HepG2 (cell line): Measurements from ENCODE around the gene FAM53C. TPM values are rescaled to one million over a fixed set of nuclear protein-coding genes. Genes with fewer than 3 reads are reported as not detected.
A peak's percentile ranks its signal among the peaks of the same experiment; 100 is the strongest.

Experiments used
- ATAC-seq: fragments of 200-7000 bp; cut with Tn5 transposase; 3 replicates; pipeline ENCODE4 v1.9.1; 2020; ENCODE audit warnings: mild to moderate bottlenecking, moderate library complexity
- BruUV-seq: library from RNA; stranded (reverse); fragments of 400-500 nt; replicated peaks from 2 replicates; lab custom pipeline; 2021; lab: Mats Ljungman, UMichigan
- CTCF ChIA-PET: fragments of 300-600 bp; formaldehyde crosslinking; extraction: SDS; loops from one replicate; lab custom pipeline; 2021; ENCODE audit warnings: low total read pairs, inconsistent platforms, low intra/inter-chr PET ratio; lab: Yijun Ruan, JAX
- POLR2A ChIA-PET: fragments of 350-600 bp; sonication (Branson Sonifier 250); formaldehyde crosslinking; loops from one replicate; lab custom pipeline; 2020; ENCODE audit warnings: antibody characterized with exemption, inconsistent platforms; lab: Yijun Ruan, JAX
- DNase-seq: peaks from one replicate; pipeline ENCODE4 v3.0.0-alpha.2; 2015; ENCODE audit warnings: low spot score
- FAIRE-seq: peaks from 3 replicates; lab custom pipeline; 2011; peaks lifted over from hg19 to GRCh38; lab: Jason Lieb, UNC
- H2AFZ ChIP-seq: one replicate; pipeline ENCODE4 v1.6.1; 2011; ENCODE audit warnings: low read length, inconsistent platforms
- H3K27ac ChIP-seq: fragments of 300-600 bp; 3 replicates; pipeline ENCODE4 v1.8.0; 2011; ENCODE audit warnings: mixed run types, mild to moderate bottlenecking, mixed read lengths, low read length, inconsistent platforms; ENCODE audit not compliant: insufficient read depth; ENCODE audit errors: extremely low read length
- H3K27me3 ChIP-seq, 2 experiments: fragments of 200-600 bp in 1 of 2; 2 replicates in 1 of 2; 3 replicates in 1 of 2; pipeline versions ENCODE4 v1.6.0 to v1.8.0; 2011; ENCODE audit warnings: low read length in 2 of 2, mild to moderate bottlenecking in 2 of 2, moderate library complexity in 2 of 2, inconsistent platforms in 1 of 2; ENCODE audit not compliant: insufficient read depth in 2 of 2, control insufficient read depth in 1 of 2
- H3K36me3 ChIP-seq, 2 experiments: fragments of 200-600 bp in 1 of 2; replicated peaks in 1 of 2; 2 replicates in 1 of 2; 3 replicates in 1 of 2; pipeline versions ENCODE4 v1.5.1 to v1.8.0; 2011; ENCODE audit warnings: low read length in 2 of 2, inconsistent platforms in 1 of 2; ENCODE audit not compliant: insufficient read depth in 2 of 2, control insufficient read depth in 1 of 2
- H3K4me1 ChIP-seq: 2 replicates; pipeline ENCODE4 v1.5.1; 2012; ENCODE audit warnings: low read length, inconsistent platforms; ENCODE audit not compliant: insufficient read depth
- H3K4me2 ChIP-seq: 2 replicates; pipeline ENCODE4 v1.6.0; 2011; ENCODE audit warnings: low read depth, low read length, inconsistent platforms
- H3K4me3 ChIP-seq, 3 experiments: fragments of 200-600 bp in 1 of 3; sonication (generic), shearing (Covaris generic) in 1 of 3; replicated peaks in 1 of 3; 2 replicates each; pipeline ENCODE4 v1.5.1; 2011 to 2016; ENCODE audit warnings: low read length in 3 of 3, inconsistent platforms in 2 of 3, low read depth in 2 of 3, mild to moderate bottlenecking in 2 of 3, control low read depth in 1 of 3, mixed read lengths in 1 of 3; ENCODE audit not compliant: insufficient read depth in 1 of 3
- H3K79me2 ChIP-seq: one replicate; pipeline ENCODE4 v1.6.1; 2011; ENCODE audit warnings: low read length, inconsistent platforms; ENCODE audit not compliant: insufficient read depth
- H3K9ac ChIP-seq: 2 replicates; pipeline ENCODE4 v1.6.0; 2011; ENCODE audit warnings: mild to moderate bottlenecking, low read depth, low read length, inconsistent platforms; ENCODE audit not compliant: insufficient read depth
- H3K9me3 ChIP-seq: 2 replicates; pipeline ENCODE4 v1.5.1; 2012; ENCODE audit warnings: mild to moderate bottlenecking, low read length
- H4K20me1 ChIP-seq: 2 replicates; pipeline ENCODE4 v1.6.0; 2011; ENCODE audit warnings: inconsistent platforms, mild to moderate bottlenecking, low read length, moderate library complexity; ENCODE audit not compliant: insufficient read depth
- KAT8 ChIP-seq: IDR thresholded peaks from 2 replicates; pipeline ENCODE4 v1.6.1; 2016; ENCODE audit warnings: missing genetic modification reagents, missing compliant biosample characterization
- NFRKB ChIP-seq: fragments of 450-650 bp; IDR thresholded peaks from 2 replicates; pipeline ENCODE4 v1.6.1; 2017
- POGZ ChIP-seq: sonication (generic); formaldehyde crosslinking; IDR thresholded peaks from 2 replicates; pipeline ENCODE4 v1.4.0; 2020; ENCODE audit warnings: mild to moderate bottlenecking, missing genetic modification reagents
- RBFOX2 ChIP-seq: fragments of 200-400 bp; formaldehyde crosslinking; IDR thresholded peaks from 2 replicates; pipeline ENCODE4 v1.6.1; 2017; ENCODE audit warnings: low read depth, mild to moderate bottlenecking, low read length
- RFX1 ChIP-seq: fragments of 450-650 bp; IDR thresholded peaks from 2 replicates; pipeline ENCODE4 v1.6.1; 2017
- SMAD9 ChIP-seq: sonication (generic); formaldehyde crosslinking; IDR thresholded peaks from 2 replicates; pipeline ENCODE4 v1.5.1; 2020; ENCODE audit warnings: mild to moderate bottlenecking, missing genetic modification reagents
- TBX2 ChIP-seq: sonication (generic); formaldehyde crosslinking; IDR thresholded peaks from 2 replicates; pipeline ENCODE4 v1.5.0; 2020; ENCODE audit warnings: missing genetic modification reagents, mild to moderate bottlenecking, borderline replicate concordance
- ZBTB1 ChIP-seq: sonication (generic); formaldehyde crosslinking; IDR thresholded peaks from 2 replicates; pipeline ENCODE4 v1.4.0; 2020; ENCODE audit warnings: missing genetic modification reagents, borderline replicate concordance
- ZFYVE20 ChIP-seq: sonication (generic); formaldehyde crosslinking; IDR thresholded peaks from 2 replicates; pipeline ENCODE4 v1.8.0; 2023; ENCODE audit warnings: low read depth, mild to moderate bottlenecking, moderate library complexity, missing genetic modification reagents, borderline replicate concordance
- ZKSCAN8 ChIP-seq: IDR thresholded peaks from 2 replicates; pipeline ENCODE4 v1.6.1; 2016; ENCODE audit warnings: borderline replicate concordance, missing genetic modification reagents, missing compliant biosample characterization
- ZNF12 ChIP-seq: sonication (generic); formaldehyde crosslinking; IDR thresholded peaks from 2 replicates; pipeline ENCODE4 v1.5.0; 2020; ENCODE audit warnings: missing genetic modification reagents
- ZNF629 ChIP-seq: sonication (generic); formaldehyde crosslinking; conservative IDR thresholded peaks from 2 replicates; pipeline ENCODE4 v1.5.0; 2020; ENCODE audit warnings: missing genetic modification reagents
- WGBS: methylation state at CpG from one replicate; pipeline ENCODE4 v1.1.6; 2017; ENCODE audit warnings: low lambda C conversion rate; 5-methylcytosine and 5-hydroxymethylcytosine counted together
- in situ Hi-C: cut with HindIII; loops from 2 replicates; pipeline ENCODE4 v1.10.0; 2017; ENCODE audit warnings: low pct_unique_long_range_greater_than_20kb; ENCODE audit not compliant: extremely low pct_ligation_motif_present
- intact Hi-C: fragments of 100-400 bp; cut with micrococcal nuclease; formaldehyde crosslinking; loops from one replicate; pipeline ENCODE4 v1.10.0; 2022; ENCODE audit not compliant: unreplicated experiment
- polyA plus RNA-seq, 8 experiments: library from polyadenylated mRNA; depleted of rRNA in 3 of 8; stranded (reverse) in 7 of 8; unstranded in 1 of 8; fragments of >200 nt; fragmentation: Illumina TruSeq in 4 of 8; extraction: Trizol in 4 of 8; gene quantifications; 2 replicates each; pipeline versions ENCODE4 v1.2.1 to v1.2.3, GENCODE V29; 2011 to 2016; ENCODE audit warnings: low read depth in 4 of 8, missing spikeins in 1 of 8, mixed read lengths in 1 of 8; ENCODE audit not compliant: insufficient read depth in 1 of 8
- total RNA-seq, 5 experiments: library from RNA; depleted of rRNA; stranded (reverse); fragments of >200 nt; fragmentation: Illumina TruSeq; extraction: Trizol; gene quantifications; 2 replicates each; pipeline ENCODE4 v1.2.3, GENCODE V29; 2016; ENCODE audit warnings: low read depth in 1 of 5
- TF ChIP-seq, protein P1 (sequence below): sonication (generic); formaldehyde crosslinking; IDR thresholded peaks from 2 replicates; pipeline ENCODE4 v1.4.0; 2020; ENCODE audit warnings: missing genetic modification reagents
- TF ChIP-seq, protein P2 (sequence below): sonication (generic); formaldehyde crosslinking; IDR thresholded peaks from 2 replicates; pipeline ENCODE4 v1.5.0; 2020; ENCODE audit warnings: mild to moderate bottlenecking, missing genetic modification reagents

Gene FAM53C
- total and polyA plus RNA-seq, 2 of the 13 experiments (the other 11 are each of a cell fraction or from before 2014, with no cell fraction given) = 26.9 to 30.1 TPM

DNA sequence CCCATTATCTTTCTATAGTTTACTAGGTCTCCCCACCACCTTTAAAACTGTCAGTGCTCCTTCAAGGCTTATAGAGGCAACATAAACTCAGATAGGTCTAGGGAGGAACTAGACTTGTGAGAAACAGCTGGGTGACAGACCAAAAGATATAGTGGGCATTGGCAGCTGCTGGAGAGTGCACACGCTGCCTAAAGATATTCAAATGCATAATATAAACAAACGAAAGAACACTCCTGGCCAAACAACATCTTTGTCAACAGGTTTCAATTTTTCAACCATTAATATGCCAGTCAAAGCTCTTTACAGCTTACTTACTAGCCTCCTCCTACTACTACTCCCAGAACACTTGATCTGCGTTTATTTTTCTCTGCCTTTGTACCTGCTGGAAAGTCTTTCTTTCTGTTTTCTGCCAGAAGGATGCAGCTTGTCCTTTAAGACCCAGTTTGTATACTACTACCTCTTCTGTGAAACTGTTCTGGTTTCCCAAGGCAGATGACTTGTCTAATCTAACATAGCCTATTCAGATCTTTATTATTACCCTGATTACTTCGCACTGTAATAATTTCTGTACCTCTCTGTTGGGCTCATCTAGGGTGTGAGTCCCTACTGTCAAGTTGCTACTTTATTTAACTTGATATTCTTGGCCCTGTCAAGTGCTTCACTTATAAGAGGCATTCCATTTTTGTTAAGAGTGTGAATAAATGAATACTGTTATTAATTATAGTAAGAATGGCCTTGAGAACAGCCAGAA lies 28.7 kb downstream of the FAM53C start:
- no peak for ATAC-seq
- Histone ChIP-seq H3K79me2 (peaks cover 82% of the 10 kb centered on the region), H3K9me3 (no peaks in the 10 kb centered on the region), H3K4me3 (no peak overlapping the region), H2AFZ (no peak overlapping the region), H4K20me1 (peaks cover 9% of the 10 kb centered on the region), H3K9ac (no peak overlapping the region), H3K27ac (peak overlapping the region; percentile 6), H3K36me3 (no peaks in the 10 kb centered on the region; a peak in 2 of 5 replicates), H3K27me3 (no peaks in the 10 kb centered on the region), H3K4me1 (peaks cover 22% of the 10 kb centered on the region), H3K4me2 (no peak overlapping the region)
- BruUV-seq = no TSS peak
- DNase-seq = no peak
- TF ChIP-seq ZNF12 (CRISPR knock-in tag) (no peak), POGZ (no peak), KAT8 (no peak), RFX1 (no peak), ZNF629 (CRISPR knock-in tag) (no peak), ZBTB1 (CRISPR knock-in tag) (no peak), RBFOX2 (no peak), TBX2 (CRISPR knock-in tag) (no peak)
- 92% methylated on average over 4 of the region's 4 CpGs for WGBS
- POLR2A ChIA-PET = no interaction called here
- CTCF ChIA-PET = no interaction called here
- no peak for FAIRE-seq
- intact Hi-C loops = no loop called here
- in situ Hi-C loops = no loop called here

DNA sequence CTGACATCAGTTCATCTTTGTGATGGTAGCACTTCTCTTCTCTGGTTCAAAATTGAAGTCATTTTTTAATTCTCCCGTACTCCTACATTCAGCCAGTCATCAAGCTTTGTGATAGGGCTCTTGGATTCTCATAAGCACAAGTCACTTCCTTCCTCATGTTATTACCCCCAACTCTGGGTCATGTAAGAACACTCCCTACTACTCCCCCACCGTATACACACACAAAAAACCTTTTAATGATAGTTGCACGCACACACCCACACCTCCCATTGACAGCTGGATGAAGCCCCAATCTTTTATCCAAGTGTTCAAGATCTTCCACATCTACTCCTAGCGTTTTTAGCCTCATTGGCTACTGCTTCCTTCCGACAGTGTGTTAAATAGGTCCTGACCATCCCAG lies 31.2 kb downstream of the FAM53C start:
- ATAC-seq (no peak), DNase-seq (no peak), FAIRE-seq (no peak)
- H2AFZ ChIP-seq = no peak overlapping the region
- H3K9ac ChIP-seq = no peak overlapping the region
- H3K4me3 ChIP-seq = no peak overlapping the region
- 95% methylated on average over 5 of the region's 5 CpGs for WGBS
- H3K9me3 ChIP-seq = no peaks in the 10 kb centered on the region
- ChIA-PET POLR2A (interaction anchor here (1.3 to 1.6 kb wide), 2 partner anchors 17 to 31 kb away, joined by 3 to 4 read pairs; partner anchors contain the start of gene FAM53C), CTCF (no interaction called here)
- peaks cover 9% of the 10 kb centered on the region for H4K20me1 ChIP-seq
- H3K79me2 ChIP-seq = peaks cover 67% of the 10 kb centered on the region
- no TSS peak for BruUV-seq
- H3K27ac ChIP-seq = no peak overlapping the region
- in situ Hi-C loops (no loop called here), intact Hi-C loops (no loop called here)
- no peaks in the 10 kb centered on the region for H3K27me3 ChIP-seq
- H3K4me2 ChIP-seq = no peak overlapping the region
- H3K36me3 ChIP-seq = peaks cover 0 to 14% of the 10 kb centered on the region in 2 experiments; a peak in 3 of 5 replicates
- H3K4me1 ChIP-seq = peaks cover 22% of the 10 kb centered on the region
- TF ChIP-seq ZFYVE20 (CRISPR knock-in tag) (no peak), NFRKB (no peak), ZKSCAN8 (CRISPR knock-in tag) (no peak), SMAD9 (CRISPR knock-in tag) (no peak)
- TF ChIP-seq, protein P1, sequence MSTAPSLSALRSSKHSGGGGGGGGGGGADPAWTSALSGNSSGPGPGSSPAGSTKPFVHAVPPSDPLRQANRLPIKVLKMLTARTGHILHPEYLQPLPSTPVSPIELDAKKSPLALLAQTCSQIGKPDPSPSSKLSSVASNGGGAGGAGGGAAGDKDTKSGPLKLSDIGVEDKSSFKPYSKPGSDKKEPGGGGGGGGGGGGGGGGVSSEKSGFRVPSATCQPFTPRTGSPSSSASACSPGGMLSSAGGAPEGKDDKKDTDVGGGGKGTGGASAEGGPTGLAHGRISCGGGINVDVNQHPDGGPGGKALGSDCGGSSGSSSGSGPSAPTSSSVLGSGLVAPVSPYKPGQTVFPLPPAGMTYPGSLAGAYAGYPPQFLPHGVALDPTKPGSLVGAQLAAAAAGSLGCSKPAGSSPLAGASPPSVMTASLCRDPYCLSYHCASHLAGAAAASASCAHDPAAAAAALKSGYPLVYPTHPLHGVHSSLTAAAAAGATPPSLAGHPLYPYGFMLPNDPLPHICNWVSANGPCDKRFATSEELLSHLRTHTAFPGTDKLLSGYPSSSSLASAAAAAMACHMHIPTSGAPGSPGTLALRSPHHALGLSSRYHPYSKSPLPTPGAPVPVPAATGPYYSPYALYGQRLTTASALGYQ = no peak
- TF ChIP-seq, protein P2, sequence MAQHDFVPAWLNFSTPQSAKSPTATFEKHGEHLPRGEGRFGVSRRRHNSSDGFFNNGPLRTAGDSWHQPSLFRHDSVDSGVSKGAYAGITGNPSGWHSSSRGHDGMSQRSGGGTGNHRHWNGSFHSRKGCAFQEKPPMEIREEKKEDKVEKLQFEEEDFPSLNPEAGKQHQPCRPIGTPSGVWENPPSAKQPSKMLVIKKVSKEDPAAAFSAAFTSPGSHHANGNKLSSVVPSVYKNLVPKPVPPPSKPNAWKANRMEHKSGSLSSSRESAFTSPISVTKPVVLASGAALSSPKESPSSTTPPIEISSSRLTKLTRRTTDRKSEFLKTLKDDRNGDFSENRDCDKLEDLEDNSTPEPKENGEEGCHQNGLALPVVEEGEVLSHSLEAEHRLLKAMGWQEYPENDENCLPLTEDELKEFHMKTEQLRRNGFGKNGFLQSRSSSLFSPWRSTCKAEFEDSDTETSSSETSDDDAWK = no peak
